Osteoblast (primary cell): ENCODE results near the gene DRAXIN. TPM values are rescaled to one million over a fixed set of nuclear protein-coding genes. Genes with fewer than 3 reads are reported as not detected.

ENCODE experiments used
- DNase-seq: peaks from one replicate; pipeline ENCODE4 v3.0.0; 2011; ENCODE audit warnings: low spot score, mixed read lengths; ENCODE audit not compliant: insufficient read length; ENCODE audit errors: missing footprints
- H2AFZ ChIP-seq: 2 replicates; pipeline ENCODE4 v1.6.0; 2011; ENCODE audit warnings: mild to moderate bottlenecking, low read length
- H3K27ac ChIP-seq: 2 replicates; pipeline ENCODE4 v1.5.1; 2011; ENCODE audit warnings: mild to moderate bottlenecking, low read depth, low read length, moderate library complexity
- H3K27me3 ChIP-seq: 2 replicates; pipeline ENCODE4 v1.6.0; 2012; ENCODE audit warnings: mild to moderate bottlenecking, control low read depth, inconsistent platforms, low read length, moderate library complexity; ENCODE audit not compliant: insufficient read depth
- H3K36me3 ChIP-seq: 2 replicates; pipeline ENCODE4 v1.5.1; 2011; ENCODE audit warnings: mild to moderate bottlenecking, low read length, control low read depth, moderate library complexity; ENCODE audit not compliant: insufficient read depth
- H3K4me1 ChIP-seq: 2 replicates; pipeline ENCODE4 v1.5.1; 2011; ENCODE audit warnings: mild to moderate bottlenecking, low read length, control low read depth, moderate library complexity; ENCODE audit not compliant: insufficient read depth
- H3K4me2 ChIP-seq: 2 replicates; pipeline ENCODE4 v1.6.0; 2011; ENCODE audit warnings: mild to moderate bottlenecking, low read length; ENCODE audit not compliant: insufficient read depth
- H3K4me3 ChIP-seq: fragments of 200-600 bp; sonication (generic); 3 replicates; pipeline ENCODE4 v1.5.1; 2012; ENCODE audit warnings: mild to moderate bottlenecking, low read length, inconsistent platforms; ENCODE audit not compliant: insufficient read depth
- H3K79me2 ChIP-seq: 2 replicates; pipeline ENCODE4 v1.6.0; 2012; ENCODE audit warnings: mild to moderate bottlenecking, low read length, control low read depth, inconsistent platforms; ENCODE audit not compliant: insufficient read depth
- H3K9me3 ChIP-seq: 2 replicates; pipeline ENCODE4 v1.5.1; 2011; ENCODE audit warnings: low read depth, low read length, control low read depth
- H4K20me1 ChIP-seq: 2 replicates; pipeline ENCODE4 v1.6.0; 2012; ENCODE audit warnings: mild to moderate bottlenecking, low read length, control low read depth; ENCODE audit not compliant: insufficient read depth
- total RNA-seq: library from RNA; depleted of rRNA; stranded (reverse); fragments of >200 nt; gene quantifications from 2 replicates; pipeline ENCODE4 v1.2.3, GENCODE V29; 2012
- TF ChIP-seq, protein P1 (sequence below): IDR thresholded peaks from 2 replicates; pipeline ENCODE4 v1.5.1; 2011; ENCODE audit warnings: mild to moderate bottlenecking, low read depth, low read length, moderate library complexity; ENCODE audit errors: extremely low read depth

The DRAXIN gene
- total RNA-seq, 1 donor = under 0.01 TPM

DNA sequence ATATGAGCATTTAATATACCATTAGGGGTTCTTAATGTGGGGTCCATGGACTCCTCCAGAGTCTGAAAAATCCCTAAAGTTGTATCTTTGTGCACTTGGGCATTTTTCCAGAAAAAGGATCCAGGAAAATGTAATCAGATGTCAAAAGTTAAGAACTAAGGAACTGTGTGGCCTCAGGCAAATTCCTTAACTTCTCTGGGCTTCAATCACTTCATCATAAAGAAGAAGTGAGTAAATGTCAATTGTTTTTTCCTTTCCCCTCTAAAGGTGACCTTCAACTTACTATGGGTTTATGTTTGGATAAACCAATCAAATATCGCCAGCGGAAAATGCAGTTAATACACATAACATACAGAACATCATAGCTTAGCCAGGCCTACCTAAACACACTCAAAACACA, 13.1 kb upstream of the DRAXIN start:
- peaks cover 3% of the 10 kb centered on the region for H3K79me2 ChIP-seq
- H3K27me3 ChIP-seq = no peaks in the 10 kb centered on the region
- H3K4me2 ChIP-seq = no peak overlapping the region
- no peak overlapping the region for H3K4me3 ChIP-seq
- H2AFZ ChIP-seq = no peak overlapping the region
- H3K4me1 ChIP-seq = peaks cover 16% of the 10 kb centered on the region
- TF ChIP-seq, protein P1, sequence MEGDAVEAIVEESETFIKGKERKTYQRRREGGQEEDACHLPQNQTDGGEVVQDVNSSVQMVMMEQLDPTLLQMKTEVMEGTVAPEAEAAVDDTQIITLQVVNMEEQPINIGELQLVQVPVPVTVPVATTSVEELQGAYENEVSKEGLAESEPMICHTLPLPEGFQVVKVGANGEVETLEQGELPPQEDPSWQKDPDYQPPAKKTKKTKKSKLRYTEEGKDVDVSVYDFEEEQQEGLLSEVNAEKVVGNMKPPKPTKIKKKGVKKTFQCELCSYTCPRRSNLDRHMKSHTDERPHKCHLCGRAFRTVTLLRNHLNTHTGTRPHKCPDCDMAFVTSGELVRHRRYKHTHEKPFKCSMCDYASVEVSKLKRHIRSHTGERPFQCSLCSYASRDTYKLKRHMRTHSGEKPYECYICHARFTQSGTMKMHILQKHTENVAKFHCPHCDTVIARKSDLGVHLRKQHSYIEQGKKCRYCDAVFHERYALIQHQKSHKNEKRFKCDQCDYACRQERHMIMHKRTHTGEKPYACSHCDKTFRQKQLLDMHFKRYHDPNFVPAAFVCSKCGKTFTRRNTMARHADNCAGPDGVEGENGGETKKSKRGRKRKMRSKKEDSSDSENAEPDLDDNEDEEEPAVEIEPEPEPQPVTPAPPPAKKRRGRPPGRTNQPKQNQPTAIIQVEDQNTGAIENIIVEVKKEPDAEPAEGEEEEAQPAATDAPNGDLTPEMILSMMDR = no peak
- H4K20me1 ChIP-seq = peaks cover 4% of the 10 kb centered on the region
- DNase-seq = no peak
- H3K9me3 ChIP-seq = no peaks in the 10 kb centered on the region
- H3K27ac ChIP-seq = no peak overlapping the region
- peaks cover 20% of the 10 kb centered on the region for H3K36me3 ChIP-seq

DNA sequence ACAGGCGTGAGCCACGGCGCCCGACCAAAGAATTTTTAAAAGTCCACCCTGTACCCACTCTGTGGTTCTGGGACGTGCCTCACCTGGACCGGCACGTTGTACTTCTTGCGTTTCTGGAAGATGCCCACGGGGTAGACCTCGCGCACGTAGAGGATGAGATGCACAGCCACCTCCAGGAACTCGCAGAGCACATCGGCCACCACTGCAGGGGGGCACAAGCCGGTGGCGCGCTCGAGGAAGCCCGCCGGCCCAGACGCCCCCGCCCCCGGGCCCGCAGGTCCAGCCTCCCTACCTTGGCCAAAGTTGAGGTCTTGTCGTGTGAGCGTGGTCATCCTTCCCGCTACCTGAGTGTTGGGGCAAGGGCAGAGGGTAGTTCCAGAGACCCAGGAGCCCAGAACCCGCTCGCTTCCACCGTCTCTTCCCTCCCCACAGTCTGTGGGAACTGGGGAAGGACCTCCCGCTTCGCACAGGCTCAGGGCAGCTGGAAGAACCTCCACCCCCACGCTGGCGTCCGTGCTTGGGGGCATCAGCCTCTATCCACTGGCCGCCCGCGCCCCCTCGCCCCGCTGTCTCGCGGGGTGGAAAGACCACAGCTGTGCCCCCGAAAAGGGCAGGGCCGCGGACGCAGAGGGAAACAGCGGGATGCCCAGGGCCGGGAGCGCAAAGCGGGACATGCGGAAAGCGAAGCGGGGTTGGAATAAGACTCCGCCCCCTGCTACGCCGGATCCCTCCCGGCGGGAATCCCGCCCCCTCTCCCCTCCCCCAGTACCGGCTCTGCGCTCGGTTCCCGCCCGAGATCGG, 11.0 kb upstream of the DRAXIN start:
- H3K9me3 ChIP-seq = no peaks in the 10 kb centered on the region
- H3K27ac ChIP-seq = peak overlapping the region; percentile 71
- peaks cover 3% of the 10 kb centered on the region for H4K20me1 ChIP-seq
- peak overlapping the region; percentile 93 for H3K4me3 ChIP-seq
- H3K4me1 ChIP-seq = peaks cover 16% of the 10 kb centered on the region
- H3K79me2 ChIP-seq = peaks cover 3% of the 10 kb centered on the region
- H2AFZ ChIP-seq = peak overlapping the region; percentile 89
- H3K27me3 ChIP-seq = peaks cover under 1% of the 10 kb centered on the region
- H3K4me2 ChIP-seq = peak overlapping the region; percentile 92
- peak; percentile 97 for DNase-seq
- H3K36me3 ChIP-seq = peaks cover 8% of the 10 kb centered on the region
- TF ChIP-seq, protein P1 = no peak

DNA sequence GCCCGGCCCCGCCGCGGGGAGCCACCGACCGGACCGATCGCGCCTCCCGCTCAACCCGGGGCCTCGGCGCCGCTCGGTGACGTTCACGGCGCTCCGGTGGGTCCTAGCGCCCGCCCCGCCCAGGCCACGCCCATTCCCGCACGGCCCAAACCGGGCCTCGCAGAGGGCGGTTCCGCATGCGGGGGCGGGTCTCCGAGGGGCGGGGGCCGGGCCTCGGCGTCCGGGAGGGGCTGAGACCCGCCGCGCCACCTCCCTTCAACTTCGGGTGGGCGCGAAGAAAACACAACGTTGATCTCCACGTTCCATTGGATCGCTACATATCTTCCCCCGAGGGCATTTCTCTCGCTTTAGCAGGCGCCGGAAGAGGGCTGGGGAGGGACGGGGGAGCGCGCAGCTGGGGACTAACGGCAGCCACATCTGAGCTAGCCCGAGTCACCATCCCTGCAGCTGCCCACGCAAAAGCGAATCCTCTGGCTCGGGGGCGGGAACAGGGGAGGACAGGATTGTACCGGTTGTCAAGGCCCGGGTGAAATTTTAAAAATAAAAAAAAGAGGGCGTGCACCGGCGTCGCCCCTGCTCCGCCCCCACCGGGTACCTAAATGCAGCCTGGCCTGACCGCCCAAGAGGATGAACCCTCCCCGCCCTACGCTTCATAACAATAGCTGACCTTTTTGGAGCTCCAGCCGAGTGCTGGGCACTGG, 10.3 kb upstream of the DRAXIN start, which contains the start of gene MAD2L2:
Gene MAD2L2, minus strand, starts transcription at position 78 of the 701 bp plus-strand sequence. CDS start 547 bp downstream, outside the sequence.
- H3K4me1 ChIP-seq = peaks cover 16% of the 10 kb centered on the region
- TF ChIP-seq, protein P1 = no peak
- H3K27me3 ChIP-seq = peaks cover 6% of the 10 kb centered on the region
- H4K20me1 ChIP-seq = no peaks in the 10 kb centered on the region
- H3K4me2 ChIP-seq = peak within 1 kb of the TSS; percentile 92
- H3K79me2 ChIP-seq = peaks cover 3% of the 10 kb centered on the region
- H3K9me3 ChIP-seq = no peaks in the 10 kb centered on the region
- peak; percentile 99 for DNase-seq
- peak within 1 kb of the TSS; percentile 93 for H3K4me3 ChIP-seq
- peaks cover 3% of the 10 kb centered on the region for H3K36me3 ChIP-seq
- H2AFZ ChIP-seq = peak within 1 kb of the TSS; percentile 89
- peak within 1 kb of the TSS; percentile 71 for H3K27ac ChIP-seq

DNA sequence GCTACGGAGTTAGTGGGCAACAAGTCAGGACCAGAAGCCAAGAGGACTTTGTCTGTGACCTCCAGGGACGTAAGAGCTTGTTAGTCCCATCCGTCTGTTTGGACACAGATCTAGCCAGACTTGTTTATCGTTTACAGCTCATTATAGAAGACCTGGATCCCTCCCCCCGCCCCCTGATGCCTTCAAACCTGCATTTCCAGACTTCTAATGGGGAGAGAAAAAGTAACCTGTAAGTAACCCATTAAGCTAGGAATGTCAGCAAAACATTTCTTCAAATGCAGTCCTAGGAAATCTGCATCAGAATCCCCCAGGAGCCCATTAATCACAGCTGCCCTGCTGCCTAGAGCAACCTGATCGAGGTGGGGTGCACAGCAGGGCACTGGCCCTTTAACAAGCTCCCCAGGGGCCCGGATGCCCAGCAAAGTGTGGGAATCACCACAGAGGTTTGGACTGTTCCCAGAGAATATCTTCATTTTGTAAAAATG, 9.2 kb upstream of the DRAXIN start:
- Histone ChIP-seq H3K4me1 (peaks cover 16% of the 10 kb centered on the region), H3K4me2 (peak overlapping the region; percentile 92), H4K20me1 (no peaks in the 10 kb centered on the region), H3K4me3 (no peak overlapping the region), H3K9me3 (no peaks in the 10 kb centered on the region), H3K36me3 (peaks cover 1% of the 10 kb centered on the region), H3K79me2 (peaks cover 3% of the 10 kb centered on the region), H2AFZ (peak overlapping the region; percentile 37), H3K27me3 (peaks cover 7% of the 10 kb centered on the region), H3K27ac (no peak overlapping the region)
- TF ChIP-seq, protein P1 = no peak
- peak; percentile 81 for DNase-seq
